GM18909 (cell line): ENCODE data around the gene EIF2D.
A peak's percentile ranks its signal among the peaks of the same experiment; 100 is the strongest.
"Not testable (repeated sequence)": the region's sequence is repeated elsewhere in the genome, so short reads cannot be mapped to it uniquely, and the experiment has no call there.

ENCODE experiments used
- ATAC-seq: cut with Tn5 transposase; IDR thresholded peaks from one replicate; pipeline ENCODE4 v1.9.1; 2021; ENCODE audit warnings: mild to moderate bottlenecking; ENCODE audit not compliant: unreplicated experiment, poor library complexity

The EIF2D gene

GRCh38 chr1:206636671-206637070, 24.4 kb upstream of the EIF2D start:
- no peak for ATAC-seq

DNA sequence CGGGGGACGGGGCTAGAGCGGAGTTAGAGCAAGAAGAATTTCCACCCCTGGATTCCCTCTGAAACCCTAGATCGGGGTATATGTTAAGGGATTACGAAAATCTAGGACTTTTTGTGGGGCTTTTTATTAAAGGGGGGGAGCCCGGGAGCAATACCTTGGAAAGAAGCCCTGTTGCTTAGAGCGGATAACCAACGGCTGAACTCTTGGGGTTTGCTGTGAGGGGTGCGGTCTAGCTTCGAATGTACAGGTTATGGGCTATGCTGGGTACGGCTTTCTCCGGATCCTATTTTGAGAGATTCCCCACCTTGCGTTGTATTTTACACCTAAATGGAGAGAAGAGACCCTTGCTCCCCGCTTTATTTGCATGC, 23.7 kb upstream of the EIF2D start:
- no peak for ATAC-seq

- peak; percentile 92 for ATAC-seq
Measured at GRCh38 chr1:206635080-206635977, 23.1 kb upstream of the EIF2D start, which contains the start of gene DYRK3. Gene DYRK3, plus strand, starts transcription at chr1:206635536. Its CDS starts 168 bp downstream, at chr1:206635704.

- ATAC-seq = no peak
Measured at GRCh38 chr1:206634365-206635079, 22.3 kb upstream of the EIF2D start.

DNA sequence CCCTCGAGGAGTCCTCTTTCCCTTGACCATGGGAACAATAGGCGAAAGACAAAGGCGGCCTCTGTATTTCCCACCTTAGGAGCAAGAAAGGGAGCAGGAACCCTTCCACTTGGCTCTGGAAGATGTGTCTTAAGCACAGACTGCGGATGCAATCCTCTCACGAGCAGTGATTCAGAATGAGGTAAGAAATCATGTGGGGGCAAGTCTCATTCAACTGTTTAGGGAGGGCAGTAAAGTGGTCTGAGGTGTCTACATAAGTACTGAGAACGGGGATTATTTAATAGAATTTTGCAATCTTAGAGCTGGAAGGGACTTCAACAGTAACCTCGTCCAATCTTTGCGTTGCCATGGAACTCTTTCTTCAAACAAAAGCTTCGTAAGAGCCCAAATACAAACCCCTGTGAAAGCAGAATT, 21.4 kb upstream of the EIF2D start:
- no peak for ATAC-seq

DNA sequence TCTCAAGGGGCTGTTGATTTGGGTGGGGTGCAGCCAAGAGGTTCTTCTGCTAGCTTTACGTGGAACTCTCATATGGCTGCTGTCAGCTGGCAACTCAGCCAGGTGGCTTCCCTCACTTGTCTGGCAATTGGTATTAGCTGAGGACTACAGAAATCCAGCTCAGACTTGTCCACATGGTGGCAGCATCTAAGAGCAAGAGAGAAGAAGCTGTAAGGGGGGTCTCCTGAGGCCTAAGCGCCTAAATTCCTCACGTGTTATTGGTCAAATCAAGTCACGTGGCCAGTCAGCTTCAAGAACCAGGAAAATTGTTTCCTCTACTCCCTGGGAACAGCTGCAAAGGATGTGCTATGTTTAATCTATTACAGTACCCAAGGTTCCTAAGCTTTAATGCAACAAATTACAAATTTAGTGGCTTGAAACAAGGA, 18.8 kb upstream of the EIF2D start:
- ATAC-seq = no peak

- no peak for ATAC-seq
Measured at GRCh38 chr1:206628916-206629315, 16.7 kb upstream of the EIF2D start.

DNA sequence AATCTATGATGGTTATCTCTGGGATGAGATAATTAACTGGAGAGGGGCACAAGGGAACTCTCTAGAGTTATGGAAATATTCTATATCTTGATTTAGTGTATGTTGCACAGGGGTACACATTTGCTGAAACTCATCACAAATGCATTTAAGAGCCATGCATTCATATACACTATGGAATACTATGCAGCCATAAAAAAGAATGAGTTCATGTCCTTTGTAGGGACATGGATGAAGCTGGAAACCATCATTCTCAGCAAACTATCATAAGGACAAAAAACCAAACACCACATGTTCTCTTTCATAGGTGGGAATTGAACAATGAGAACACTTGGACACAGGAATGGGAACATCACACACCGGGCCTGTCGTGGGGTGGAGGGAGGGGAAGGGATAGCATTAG, 14.1 kb upstream of the EIF2D start:
- not testable (repeated sequence) for ATAC-seq

DNA sequence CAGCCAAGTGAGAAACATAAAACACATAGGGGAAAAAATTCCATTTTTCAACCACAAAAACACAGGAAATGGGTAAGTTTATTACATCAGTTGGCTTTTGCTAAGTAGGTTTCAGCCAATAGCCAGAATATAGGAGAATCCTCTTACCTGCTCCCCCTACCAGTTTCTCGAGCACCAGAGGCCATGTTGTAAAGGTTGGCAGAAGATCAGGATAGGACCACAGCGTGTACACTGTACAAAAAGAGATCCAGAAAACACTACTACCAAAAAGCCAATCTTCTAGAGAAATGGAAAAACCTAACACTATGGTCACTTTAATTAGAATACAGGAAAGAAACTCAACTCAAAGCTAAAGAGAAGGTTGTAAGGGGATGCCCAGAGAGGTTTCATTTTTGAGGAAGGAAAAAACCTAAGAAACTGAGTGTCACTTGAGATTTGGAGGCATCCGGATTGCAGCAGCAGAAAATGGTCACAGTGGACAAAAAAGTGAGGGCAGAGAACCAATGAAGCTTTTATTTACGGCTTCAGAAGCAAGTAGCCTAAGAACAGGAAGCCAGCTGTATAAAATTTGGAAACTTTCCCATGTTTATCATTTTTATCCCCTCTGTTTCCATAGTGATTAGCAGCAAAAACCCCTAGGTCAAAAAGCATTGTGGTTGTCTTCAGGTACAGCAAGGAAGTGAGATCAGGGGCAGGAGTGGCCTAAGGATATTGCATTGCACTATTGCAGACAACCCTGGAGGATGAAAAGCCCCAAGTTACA, 2.9 kb downstream of the EIF2D start:
- no peak for ATAC-seq

GRCh38 chr1:206608108-206608698, 4.1 kb downstream of the EIF2D start:
- ATAC-seq = no peak

DNA sequence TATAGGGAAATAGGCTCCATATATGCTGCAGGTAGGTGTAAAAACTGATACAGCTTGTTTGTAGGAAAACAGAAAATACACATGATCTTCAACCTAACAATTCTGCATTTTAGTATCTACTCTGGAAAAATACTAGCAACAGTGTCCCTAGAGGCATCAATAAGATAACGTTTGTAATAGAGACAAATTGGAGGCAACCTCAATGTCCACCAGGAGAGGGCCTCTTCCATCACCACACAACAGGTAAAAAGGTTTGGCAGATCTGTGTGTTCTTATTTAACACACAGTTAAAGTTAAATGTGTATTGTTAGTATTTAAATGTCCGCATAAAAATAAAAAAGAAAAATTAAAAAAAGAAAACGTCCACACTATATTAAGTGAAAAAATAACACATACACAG, 5.4 kb downstream of the EIF2D start:
- no peak for ATAC-seq

- ATAC-seq = no peak
Measured at GRCh38 chr1:206604861-206605260, 7.4 kb downstream of the EIF2D start.

- ATAC-seq = no peak
Measured at GRCh38 chr1:206600527-206600926, 11.7 kb downstream of the EIF2D start.

- ATAC-seq = no peak
Measured at GRCh38 chr1:206596319-206596666, 16.0 kb downstream of the EIF2D start.

DNA sequence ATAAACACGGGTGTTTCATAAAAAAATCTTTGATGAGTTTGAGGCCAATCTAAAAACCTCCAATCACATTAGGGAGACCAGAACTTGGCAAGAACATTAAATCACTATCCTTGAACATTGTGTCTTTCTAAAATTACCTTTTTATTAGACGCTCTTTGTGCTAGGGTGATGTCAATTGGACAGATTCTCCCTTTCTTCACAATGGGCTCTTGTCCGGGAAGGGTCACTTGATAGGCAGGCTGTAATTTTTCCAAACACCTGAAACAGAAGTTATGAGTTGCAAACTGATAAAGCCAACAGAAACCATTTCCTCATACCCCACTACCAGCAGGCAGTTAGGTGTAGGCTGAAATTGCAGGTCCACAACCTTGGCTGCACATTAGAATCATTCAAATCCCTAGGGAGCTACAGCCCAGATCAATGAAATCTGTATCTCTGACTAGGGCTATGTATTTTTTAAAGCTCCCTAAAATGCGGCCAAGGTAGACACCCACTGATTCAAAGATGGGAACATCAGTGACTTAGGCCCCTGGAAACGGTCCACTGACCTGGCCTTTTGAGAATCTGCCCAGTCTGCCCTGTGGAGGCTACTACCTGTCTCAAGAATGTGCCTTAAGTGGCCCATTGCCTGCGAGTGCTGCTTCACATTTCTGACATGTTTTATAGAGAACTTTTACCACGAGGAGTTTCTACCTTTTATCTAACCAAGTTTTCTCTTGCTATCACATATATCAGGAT, 16.5 kb downstream of the EIF2D start:
- ATAC-seq = no peak

DNA sequence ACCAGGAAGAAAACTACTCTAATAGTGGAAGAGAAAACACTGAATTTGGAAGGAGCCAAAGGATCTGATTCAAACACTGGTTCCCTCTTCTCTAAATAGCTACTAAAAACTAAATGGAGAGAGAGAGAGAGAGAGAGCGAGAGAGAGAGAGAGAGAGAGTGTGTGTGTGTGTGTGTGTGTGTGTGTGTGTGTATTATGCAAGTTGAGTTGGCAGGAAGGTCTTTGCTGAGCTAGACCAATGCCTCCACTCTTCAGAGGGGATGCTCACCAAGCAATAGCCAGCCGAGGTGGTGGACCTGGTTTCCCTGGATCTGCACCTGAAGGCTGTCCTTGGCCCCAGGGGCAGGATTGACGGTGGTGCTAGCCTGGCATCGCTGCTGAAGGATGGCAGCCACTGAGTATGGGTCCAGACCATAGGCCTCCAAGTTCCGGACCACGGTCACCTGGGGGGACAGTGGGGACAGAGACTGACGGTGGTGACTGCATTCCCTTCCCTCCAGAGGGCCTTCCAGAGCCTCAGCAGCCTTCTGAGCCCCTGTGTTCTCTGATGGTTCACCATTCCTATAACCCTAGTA, 18.8 kb downstream of the EIF2D start:
- ATAC-seq = no peak

DNA sequence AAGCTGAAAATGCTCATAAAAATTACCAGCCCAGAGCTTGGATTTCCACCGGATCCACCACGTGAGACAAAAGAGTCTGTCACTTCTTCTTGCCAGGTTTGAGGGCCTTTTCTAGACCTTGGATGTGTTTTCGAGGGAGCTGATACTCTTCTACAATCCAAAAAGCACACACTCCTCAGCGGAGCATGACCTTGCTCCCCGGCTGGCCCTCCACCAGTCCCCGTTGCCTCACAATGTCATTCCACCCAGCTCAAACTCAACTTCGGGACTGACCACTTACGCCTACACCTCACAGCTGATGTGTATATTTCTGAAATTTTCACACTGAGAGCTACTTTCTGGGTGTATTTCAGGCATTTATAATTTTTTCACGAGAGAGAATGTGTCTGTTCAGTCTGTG, 20.6 kb downstream of the EIF2D start:
- no peak for ATAC-seq

DNA sequence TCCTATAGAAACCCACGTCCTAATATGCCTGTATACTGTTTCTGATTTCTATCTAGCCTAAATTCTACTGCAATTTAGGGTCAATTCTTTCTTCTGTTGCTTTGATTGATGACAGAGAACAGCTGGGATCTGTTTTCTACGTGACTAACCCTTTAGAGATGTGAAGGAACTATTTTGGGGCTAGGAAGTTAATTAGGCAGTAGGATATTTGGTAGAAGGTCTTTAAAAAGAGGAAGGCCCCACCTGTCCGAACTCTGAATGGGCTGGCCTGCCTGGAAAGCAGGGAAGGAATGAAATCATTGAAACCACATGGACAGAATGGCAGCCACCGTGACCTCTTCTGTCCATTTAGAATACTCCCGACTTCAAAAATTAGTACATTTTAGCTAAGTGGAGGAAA, 21.0 kb downstream of the EIF2D start:
- no peak for ATAC-seq

GRCh38 chr1:206590025-206590758, 22.1 kb downstream of the EIF2D start:
- no peak for ATAC-seq
